ENCODE data around the gene RFTN1. TPM values are rescaled to one million over a fixed set of nuclear protein-coding genes. Genes with fewer than 3 reads are reported as not detected.

Gene RFTN1
- total and polyA plus RNA-seq, 9 of the 15 experiments (the other 6 are each of a cell fraction or from before 2014, with no cell fraction given) = 0.08 to 0.51 (median 0.11) TPM; not detected in 6

DNA sequence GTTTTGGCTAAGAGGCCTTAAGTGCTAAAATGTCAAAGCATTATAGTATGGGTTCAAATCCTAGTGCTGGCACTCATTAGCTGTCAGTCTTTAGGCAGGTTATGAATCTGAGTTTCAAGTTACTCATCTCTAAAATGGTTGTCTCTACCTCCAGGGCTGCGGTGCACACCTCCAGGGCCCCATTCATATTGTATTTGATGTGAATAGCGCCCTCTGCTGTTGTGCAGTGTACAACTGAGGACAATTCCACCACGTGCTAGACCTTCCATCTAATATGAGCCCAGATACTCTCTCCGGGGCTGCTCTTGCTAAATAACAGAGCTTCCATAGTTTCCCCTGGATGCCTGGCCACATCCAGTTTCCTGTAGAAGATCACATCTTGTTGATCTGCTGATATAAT lies 194.2 kb downstream of the RFTN1 start (continued):
- TF ChIP-seq, protein P1, sequence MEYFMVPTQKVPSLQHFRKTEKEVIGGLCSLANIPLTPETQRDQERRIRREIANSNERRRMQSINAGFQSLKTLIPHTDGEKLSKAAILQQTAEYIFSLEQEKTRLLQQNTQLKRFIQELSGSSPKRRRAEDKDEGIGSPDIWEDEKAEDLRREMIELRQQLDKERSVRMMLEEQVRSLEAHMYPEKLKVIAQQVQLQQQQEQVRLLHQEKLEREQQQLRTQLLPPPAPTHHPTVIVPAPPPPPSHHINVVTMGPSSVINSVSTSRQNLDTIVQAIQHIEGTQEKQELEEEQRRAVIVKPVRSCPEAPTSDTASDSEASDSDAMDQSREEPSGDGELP (CRISPR knock-in tag; IDR thresholded peaks at IDR 0.05; ENCODE audit: borderline replicate concordance) = no peak
- TF ChIP-seq GATAD2A (IDR thresholded peaks at IDR 0.05) = no peak
- TF ChIP-seq, protein P2, sequence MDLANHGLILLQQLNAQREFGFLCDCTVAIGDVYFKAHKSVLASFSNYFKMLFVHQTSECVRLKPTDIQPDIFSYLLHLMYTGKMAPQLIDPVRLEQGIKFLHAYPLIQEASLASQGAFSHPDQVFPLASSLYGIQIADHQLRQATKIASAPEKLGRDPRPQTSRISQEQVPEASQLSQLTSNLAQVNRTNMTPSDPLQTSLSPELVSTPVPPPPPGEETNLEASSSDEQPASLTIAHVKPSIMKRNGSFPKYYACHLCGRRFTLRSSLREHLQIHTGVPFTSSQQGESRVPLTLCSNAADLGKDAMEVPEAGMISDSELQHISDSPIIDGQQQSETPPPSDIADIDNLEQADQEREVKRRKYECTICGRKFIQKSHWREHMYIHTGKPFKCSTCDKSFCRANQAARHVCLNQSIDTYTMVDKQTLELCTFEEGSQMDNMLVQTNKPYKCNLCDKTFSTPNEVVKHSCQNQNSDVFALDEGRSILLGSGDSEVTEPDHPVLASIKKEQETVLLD (IDR thresholded peaks at IDR 0.05) = no peak
- TF ChIP-seq ELF2 (CRISPR knock-in tag; IDR thresholded peaks at IDR 0.05) = no peak
- no peak for TF ChIP-seq ZNF766 (CRISPR knock-in tag; conservative IDR thresholded peaks at IDR 0.05)
- TF ChIP-seq, protein P3, sequence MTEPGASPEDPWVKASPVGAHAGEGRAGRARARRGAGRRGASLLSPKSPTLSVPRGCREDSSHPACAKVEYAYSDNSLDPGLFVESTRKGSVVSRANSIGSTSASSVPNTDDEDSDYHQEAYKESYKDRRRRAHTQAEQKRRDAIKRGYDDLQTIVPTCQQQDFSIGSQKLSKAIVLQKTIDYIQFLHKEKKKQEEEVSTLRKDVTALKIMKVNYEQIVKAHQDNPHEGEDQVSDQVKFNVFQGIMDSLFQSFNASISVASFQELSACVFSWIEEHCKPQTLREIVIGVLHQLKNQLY (CRISPR knock-in tag; conservative IDR thresholded peaks at IDR 0.05) = no peak
- no peak for TF ChIP-seq KLF1 (tag; IDR thresholded peaks at IDR 0.05)
- no peak for TF ChIP-seq NCOA1 (IDR thresholded peaks at IDR 0.05; ENCODE audit: low read depth)
- peak; percentile 62 for TF ChIP-seq BHLHE40 (IDR thresholded peaks at IDR 0.05; ENCODE audit: low read length)
- TF ChIP-seq NCOA6 (IDR thresholded peaks at IDR 0.05) = no peak
- TF ChIP-seq MEIS2 (IDR thresholded peaks at IDR 0.05; ENCODE audit: partially characterized antibody) = no peak
- peak; percentile 74 for TF ChIP-seq L3MBTL2 (IDR thresholded peaks at IDR 0.05)
- no peak for TF ChIP-seq RFX5 (IDR thresholded peaks at IDR 0.05; ENCODE audit: low read depth, low read length)
- TF ChIP-seq EGR1 (conservative IDR thresholded peaks at IDR 0.05) = no peak
- no peak for TF ChIP-seq SRSF3 (IDR thresholded peaks at IDR 0.05; ENCODE audit: insufficient read depth, low read length)
- TF ChIP-seq, protein P4, sequence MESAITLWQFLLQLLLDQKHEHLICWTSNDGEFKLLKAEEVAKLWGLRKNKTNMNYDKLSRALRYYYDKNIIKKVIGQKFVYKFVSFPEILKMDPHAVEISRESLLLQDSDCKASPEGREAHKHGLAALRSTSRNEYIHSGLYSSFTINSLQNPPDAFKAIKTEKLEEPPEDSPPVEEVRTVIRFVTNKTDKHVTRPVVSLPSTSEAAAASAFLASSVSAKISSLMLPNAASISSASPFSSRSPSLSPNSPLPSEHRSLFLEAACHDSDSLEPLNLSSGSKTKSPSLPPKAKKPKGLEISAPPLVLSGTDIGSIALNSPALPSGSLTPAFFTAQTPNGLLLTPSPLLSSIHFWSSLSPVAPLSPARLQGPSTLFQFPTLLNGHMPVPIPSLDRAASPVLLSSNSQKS (CRISPR knock-in tag; IDR thresholded peaks at IDR 0.05) = no peak
- TF ChIP-seq PHB2 (IDR thresholded peaks at IDR 0.05; ENCODE audit: low read depth) = no peak
- TF ChIP-seq, protein P5, sequence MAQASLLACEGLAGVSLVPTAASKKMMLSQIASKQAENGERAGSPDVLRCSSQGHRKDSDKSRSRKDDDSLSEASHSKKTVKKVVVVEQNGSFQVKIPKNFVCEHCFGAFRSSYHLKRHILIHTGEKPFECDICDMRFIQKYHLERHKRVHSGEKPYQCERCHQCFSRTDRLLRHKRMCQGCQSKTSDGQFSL (CRISPR knock-in tag; IDR thresholded peaks at IDR 0.05) = no peak
- TF ChIP-seq, protein P5 (tag; IDR thresholded peaks at IDR 0.05) = no peak
- TF ChIP-seq ZFX (CRISPR knock-in tag; IDR thresholded peaks at IDR 0.05) = 0 out of 2 replicates have a peak, but pooled peaks have one; percentile 18
- TF ChIP-seq ZNF780A (CRISPR knock-in tag; IDR thresholded peaks at IDR 0.05) = no peak
- no peak for TF ChIP-seq SOX6 (IDR thresholded peaks at IDR 0.05)
- TF ChIP-seq ZNF57 (CRISPR knock-in tag; IDR thresholded peaks at IDR 0.05) = no peak
- TF ChIP-seq, protein P6, sequence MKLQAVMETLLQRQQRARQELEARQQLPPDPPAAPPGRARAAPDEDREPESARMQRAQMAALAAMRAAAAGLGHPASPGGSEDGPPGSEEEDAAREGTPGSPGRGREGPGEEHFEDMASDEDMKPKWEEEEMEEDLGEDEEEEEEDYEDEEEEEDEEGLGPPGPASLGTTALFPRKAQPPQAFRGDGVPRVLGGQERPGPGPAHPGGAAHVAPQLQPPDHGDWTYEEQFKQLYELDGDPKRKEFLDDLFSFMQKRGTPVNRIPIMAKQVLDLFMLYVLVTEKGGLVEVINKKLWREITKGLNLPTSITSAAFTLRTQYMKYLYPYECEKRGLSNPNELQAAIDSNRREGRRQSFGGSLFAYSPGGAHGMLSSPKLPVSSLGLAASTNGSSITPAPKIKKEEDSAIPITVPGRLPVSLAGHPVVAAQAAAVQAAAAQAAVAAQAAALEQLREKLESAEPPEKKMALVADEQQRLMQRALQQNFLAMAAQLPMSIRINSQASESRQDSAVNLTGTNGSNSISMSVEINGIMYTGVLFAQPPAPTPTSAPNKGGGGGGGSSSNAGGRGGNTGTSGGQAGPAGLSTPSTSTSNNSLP (IDR thresholded peaks at IDR 0.05; ENCODE audit: borderline replicate concordance, low read depth, low read length) = peak; percentile 63; the same call in 1 of the 2 replicates
- no peak for TF ChIP-seq NR4A1 (CRISPR knock-in tag; IDR thresholded peaks at IDR 0.05)
- TF ChIP-seq NR4A1 (tag; IDR thresholded peaks at IDR 0.05) = no peak
